Calu3 (cell line): ENCODE measurements around the gene HIBADH. TPM values are rescaled to one million over a fixed set of nuclear protein-coding genes. Genes with fewer than 3 reads are reported as not detected.

Experiments
- BruUV-seq: library from RNA; stranded (reverse); fragments of 400-500 nt; replicated peaks from 2 replicates; lab custom pipeline; 2021; lab: Mats Ljungman, UMichigan
- CTCF ChIA-PET: fragments of 300-600 bp; sonication (Branson Sonifier 250); formaldehyde crosslinking; loops from one replicate; lab custom pipeline; 2022; ENCODE audit warnings: antibody characterized with exemption; lab: Charles Lee
- DNase-seq: peaks from one replicate; pipeline ENCODE4 v3.0.0; 2022
- H3K27ac Mint-ChIP-seq: one replicate; pipeline ENCODE4 v1.8.0; 2022; ENCODE audit warnings: mixed read lengths; ENCODE audit not compliant: unreplicated experiment
- H3K27me3 Mint-ChIP-seq: one replicate; pipeline ENCODE4 v1.8.0; 2022; ENCODE audit warnings: mixed read lengths; ENCODE audit not compliant: unreplicated experiment
- H3K36me3 Mint-ChIP-seq: one replicate; pipeline ENCODE4 v1.8.0; 2022; ENCODE audit warnings: mild to moderate bottlenecking, moderate library complexity, mixed read lengths; ENCODE audit not compliant: insufficient read depth, unreplicated experiment
- H3K4me1 Mint-ChIP-seq: one replicate; pipeline ENCODE4 v1.8.0; 2022; ENCODE audit warnings: mild to moderate bottlenecking, low read depth, mixed read lengths; ENCODE audit not compliant: unreplicated experiment
- H3K4me3 Mint-ChIP-seq: one replicate; pipeline ENCODE4 v1.8.0; 2022; ENCODE audit warnings: mild to moderate bottlenecking, low read depth, moderate library complexity, mixed read lengths; ENCODE audit not compliant: unreplicated experiment
- H3K9me3 Mint-ChIP-seq: one replicate; pipeline ENCODE4 v1.8.0; 2022; ENCODE audit warnings: low read depth, mixed read lengths; ENCODE audit not compliant: unreplicated experiment
- intact Hi-C: fragments of 100-400 bp; cut with micrococcal nuclease; formaldehyde crosslinking; loops from one replicate; pipeline ENCODE4 v1.10.0; 2022; ENCODE audit not compliant: unreplicated experiment
- total RNA-seq: library from RNA; stranded (reverse); gene quantifications from 2 replicates; pipeline ENCODE4 v1.2.3, GENCODE V29; 2022
- TF ChIP-seq, protein P1 (sequence below): fragments of 200-600 bp; IDR thresholded peaks from one replicate; pipeline ENCODE4 v1.8.0; 2022; ENCODE audit warnings: antibody characterized with exemption; ENCODE audit not compliant: unreplicated experiment

Gene HIBADH
- total RNA-seq, 1 experiment from 2014 or later = 74.6 TPM

DNA sequence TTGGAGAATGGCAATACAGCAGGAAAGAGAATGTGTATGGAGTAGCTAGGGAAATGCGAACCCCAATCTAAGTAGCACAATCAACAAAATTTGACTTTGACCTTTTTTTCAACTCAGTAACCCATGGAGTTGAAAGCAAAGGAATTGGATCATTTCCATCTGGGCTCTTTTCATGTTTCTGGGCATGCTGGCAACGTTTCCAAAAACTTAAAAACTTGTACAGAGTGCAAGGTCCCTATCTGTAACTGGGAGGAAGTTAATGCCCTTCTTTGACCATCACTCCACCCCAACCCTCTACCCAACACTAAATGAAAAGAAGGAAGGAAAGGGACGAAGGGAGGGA is 1.3 kb upstream of the HIBADH start:
- Mint-ChIP-seq H3K36me3 (peaks cover 37% of the 10 kb centered on the region), H3K27me3 (no peaks in the 10 kb centered on the region), H3K4me3 (no peak overlapping the region), H3K27ac (no peak overlapping the region), H3K4me1 (peaks cover 11% of the 10 kb centered on the region), H3K9me3 (no peaks in the 10 kb centered on the region)
- TF ChIP-seq, protein P1, sequence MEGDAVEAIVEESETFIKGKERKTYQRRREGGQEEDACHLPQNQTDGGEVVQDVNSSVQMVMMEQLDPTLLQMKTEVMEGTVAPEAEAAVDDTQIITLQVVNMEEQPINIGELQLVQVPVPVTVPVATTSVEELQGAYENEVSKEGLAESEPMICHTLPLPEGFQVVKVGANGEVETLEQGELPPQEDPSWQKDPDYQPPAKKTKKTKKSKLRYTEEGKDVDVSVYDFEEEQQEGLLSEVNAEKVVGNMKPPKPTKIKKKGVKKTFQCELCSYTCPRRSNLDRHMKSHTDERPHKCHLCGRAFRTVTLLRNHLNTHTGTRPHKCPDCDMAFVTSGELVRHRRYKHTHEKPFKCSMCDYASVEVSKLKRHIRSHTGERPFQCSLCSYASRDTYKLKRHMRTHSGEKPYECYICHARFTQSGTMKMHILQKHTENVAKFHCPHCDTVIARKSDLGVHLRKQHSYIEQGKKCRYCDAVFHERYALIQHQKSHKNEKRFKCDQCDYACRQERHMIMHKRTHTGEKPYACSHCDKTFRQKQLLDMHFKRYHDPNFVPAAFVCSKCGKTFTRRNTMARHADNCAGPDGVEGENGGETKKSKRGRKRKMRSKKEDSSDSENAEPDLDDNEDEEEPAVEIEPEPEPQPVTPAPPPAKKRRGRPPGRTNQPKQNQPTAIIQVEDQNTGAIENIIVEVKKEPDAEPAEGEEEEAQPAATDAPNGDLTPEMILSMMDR = no peak
- BruUV-seq = no TSS peak
- no peak for DNase-seq
- CTCF ChIA-PET = no interaction called here
- intact Hi-C loops = loop anchor here (1.0 to 2.0 kb wide), 2 partner anchors 21 to 76 kb away; partner anchors contain the start of gene TAX1BP1

DNA sequence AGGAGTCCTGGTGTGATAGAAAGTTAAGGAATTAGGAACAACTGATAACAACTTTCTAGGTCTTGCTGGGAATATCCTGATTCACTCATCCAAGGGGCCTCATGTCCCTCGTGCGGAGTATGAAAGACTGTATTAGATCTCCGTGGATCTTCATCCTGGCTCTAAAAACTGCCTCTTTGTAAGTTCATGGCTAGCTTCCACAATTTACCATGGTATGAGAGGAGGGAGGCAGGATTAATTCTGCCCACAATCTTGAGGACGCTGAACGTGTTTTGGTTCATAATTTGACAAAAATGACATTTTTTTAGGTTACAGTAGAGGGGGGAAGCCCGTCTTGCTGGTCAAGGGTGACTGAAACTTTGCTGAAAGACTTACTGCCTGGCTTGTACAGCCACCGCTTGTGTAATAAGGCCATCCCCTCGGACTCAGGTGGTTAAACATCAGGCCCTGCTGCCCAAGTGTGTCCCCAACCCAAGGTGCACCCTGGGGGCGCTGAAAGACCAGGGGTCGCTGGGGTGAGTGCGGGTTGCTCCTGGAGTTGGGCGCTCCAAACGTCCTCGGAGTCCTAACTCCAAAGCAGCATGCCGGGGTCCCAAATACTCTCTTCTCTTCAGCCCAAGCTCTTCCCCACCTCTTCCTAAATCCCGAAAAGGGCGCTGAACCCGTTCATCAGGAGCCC is 733 bp downstream of the HIBADH start:
- peak overlapping the region; percentile 91 for H3K4me3 Mint-ChIP-seq
- no peaks in the 10 kb centered on the region for H3K27me3 Mint-ChIP-seq
- TSS peak; percentile 36 for BruUV-seq
- DNase-seq = peak; percentile 52
- no peaks in the 10 kb centered on the region for H3K9me3 Mint-ChIP-seq
- peaks cover 20% of the 10 kb centered on the region for H3K4me1 Mint-ChIP-seq
- peak overlapping the region; percentile 82 for H3K27ac Mint-ChIP-seq
- intact Hi-C loops = loop anchor here (2.0 kb wide), 1 partner anchor 19 kb away; no protein-coding TSS in a partner anchor
- CTCF ChIA-PET = interaction anchor here (0.6 to 3.1 kb wide), 11 partner anchors 11 to 435 kb away, joined by 3 to 18 read pairs (median 5); partner anchors contain the start of gene TAX1BP1
- TF ChIP-seq, protein P1 = no peak
- H3K36me3 Mint-ChIP-seq = peaks cover 38% of the 10 kb centered on the region

DNA sequence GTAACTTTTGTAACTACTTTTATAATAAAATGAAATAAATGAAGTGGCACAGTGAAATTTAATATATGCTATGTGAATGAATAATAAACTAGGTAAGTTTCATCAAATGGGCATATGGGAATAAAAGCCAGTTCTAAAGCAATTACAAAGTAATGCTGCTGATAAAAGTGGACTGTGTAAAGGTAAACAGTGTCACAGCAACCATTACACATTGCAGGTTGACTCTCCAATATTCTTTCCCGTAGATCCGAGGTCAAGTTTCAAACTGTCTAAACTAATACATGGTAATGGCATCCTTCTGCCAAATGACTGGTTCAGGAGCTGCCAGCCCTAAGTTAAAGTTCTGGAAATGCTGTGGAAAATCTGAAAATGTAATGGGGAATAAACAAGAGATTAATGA is 6.0 kb downstream of the HIBADH start:
- peaks cover 22% of the 10 kb centered on the region for H3K4me1 Mint-ChIP-seq

DNA sequence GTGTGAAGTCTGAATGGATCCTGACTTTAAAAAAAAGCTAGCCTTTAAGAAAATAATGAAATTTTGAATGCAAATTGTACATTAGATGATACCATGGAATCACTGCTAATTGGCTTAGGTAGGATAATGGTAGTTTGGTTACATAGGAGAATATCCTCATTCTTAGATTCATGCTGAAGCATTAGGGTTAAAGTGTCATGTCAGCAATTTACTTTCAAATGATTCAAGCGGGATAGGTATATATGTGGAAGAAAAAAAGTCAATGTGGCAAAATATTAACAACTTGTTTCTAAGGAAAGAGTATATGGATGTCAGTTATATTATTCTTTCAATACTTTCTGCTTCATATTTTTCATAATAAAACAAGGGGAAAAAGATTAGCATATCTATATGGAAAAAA is 7.5 kb downstream of the HIBADH start:
- H3K9me3 Mint-ChIP-seq = no peaks in the 10 kb centered on the region
- DNase-seq = no peak
- H3K4me3 Mint-ChIP-seq = no peak overlapping the region
- H3K27me3 Mint-ChIP-seq = no peaks in the 10 kb centered on the region
- CTCF ChIA-PET = interaction anchor here (0.9 kb wide), 1 partner anchor 455 kb away, joined by 3 read pairs; the partner anchor contains the start of gene HOXA13
- H3K4me1 Mint-ChIP-seq = peaks cover 32% of the 10 kb centered on the region
- BruUV-seq = no TSS peak
- H3K27ac Mint-ChIP-seq = no peak overlapping the region
- TF ChIP-seq, protein P1 = no peak
- intact Hi-C loops = no loop called here
- H3K36me3 Mint-ChIP-seq = peaks cover 9% of the 10 kb centered on the region

More for the DNA sequence above, 6.0 kb downstream of the HIBADH start:
- TF ChIP-seq, protein P1 = no peak
- intact Hi-C loops = no loop called here
- BruUV-seq = no TSS peak
- no peaks in the 10 kb centered on the region for H3K9me3 Mint-ChIP-seq
- H3K27ac Mint-ChIP-seq = no peak overlapping the region
- CTCF ChIA-PET = no interaction called here
- DNase-seq = no peak
- no peaks in the 10 kb centered on the region for H3K27me3 Mint-ChIP-seq
- H3K4me3 Mint-ChIP-seq = no peak overlapping the region
- H3K36me3 Mint-ChIP-seq = peaks cover 20% of the 10 kb centered on the region
